Neuronal stem cell (in vitro differentiated cells): Measurements from ENCODE around the gene NCAM2.

Experiments used
- DNase-seq: peaks from one replicate; pipeline ENCODE4 v3.0.0-alpha.2; 2013; ENCODE audit warnings: low spot score
- H2AFZ ChIP-seq: one replicate; pipeline ENCODE4 v1.6.1; 2013; ENCODE audit warnings: mild to moderate bottlenecking, low read length, inconsistent platforms
- H2AK5ac ChIP-seq: 2 replicates; pipeline ENCODE4 v1.6.1; 2013; ENCODE audit warnings: low read depth, mild to moderate bottlenecking, inconsistent platforms, low read length, moderate library complexity, mixed read lengths
- H2BK120ac ChIP-seq: 2 replicates; pipeline ENCODE4 v1.6.1; 2013; ENCODE audit warnings: low read depth, mild to moderate bottlenecking, inconsistent platforms, low read length, moderate library complexity, mixed read lengths
- H2BK12ac ChIP-seq: one replicate; pipeline ENCODE4 v1.6.1; 2013; ENCODE audit warnings: low read length, inconsistent platforms
- H2BK15ac ChIP-seq: 2 replicates; pipeline ENCODE4 v1.6.1; 2013; ENCODE audit warnings: mild to moderate bottlenecking, low read length, inconsistent platforms, mixed read lengths
- H2BK5ac ChIP-seq: one replicate; pipeline ENCODE4 v1.6.1; 2013; ENCODE audit warnings: inconsistent platforms, mild to moderate bottlenecking, low read length, moderate library complexity
- H3K14ac ChIP-seq: one replicate; pipeline ENCODE4 v1.6.1; 2013; ENCODE audit warnings: low read length, inconsistent platforms
- H3K18ac ChIP-seq: 2 replicates; pipeline ENCODE4 v1.6.1; 2013; ENCODE audit warnings: low read length, inconsistent platforms
- H3K23ac ChIP-seq: 2 replicates; pipeline ENCODE4 v1.6.1; 2013; ENCODE audit warnings: low read depth, mild to moderate bottlenecking, mixed read lengths, low read length, inconsistent platforms; ENCODE audit not compliant: poor library complexity
- H3K27ac ChIP-seq: replicated peaks from 3 replicates; pipeline ENCODE4 v1.5.1; 2013; ENCODE audit warnings: low read length, inconsistent platforms
- H3K27me3 ChIP-seq, 3 experiments: 2 replicates each; pipeline ENCODE4 v1.6.1; 2013; ENCODE audit warnings: low read length in 3 of 3, mild to moderate bottlenecking in 2 of 3, inconsistent platforms in 1 of 3, low read depth in 1 of 3, mixed read lengths in 1 of 3, moderate library complexity in 1 of 3; ENCODE audit not compliant: control insufficient read depth in 3 of 3, insufficient read depth in 3 of 3
- H3K36me3 ChIP-seq, 2 donors: replicated peaks in 1 of 2; 2 replicates each; pipeline ENCODE4 v1.6.1; 2013; ENCODE audit warnings: low read length in 2 of 2; ENCODE audit not compliant: control insufficient read depth in 2 of 2, insufficient read depth in 2 of 2
- H3K4ac ChIP-seq: 2 replicates; pipeline ENCODE4 v1.6.1; 2013; ENCODE audit warnings: inconsistent platforms, mild to moderate bottlenecking, low read length, moderate library complexity
- H3K4me1 ChIP-seq, 2 donors: 1 replicate in 1 of 2; 2 replicates in 1 of 2; pipeline ENCODE4 v1.6.1; 2013; ENCODE audit warnings: low read length in 2 of 2, low read depth in 1 of 2; ENCODE audit not compliant: control insufficient read depth in 2 of 2, insufficient read depth in 1 of 2
- H3K4me2 ChIP-seq: one replicate; pipeline ENCODE4 v1.6.1; 2013; ENCODE audit warnings: mild to moderate bottlenecking, low read length, inconsistent platforms; ENCODE audit not compliant: insufficient read depth, poor library complexity, severe bottlenecking
- H3K4me3 ChIP-seq, 2 donors: 2 replicates each; pipeline ENCODE4 v1.5.1; 2013; ENCODE audit warnings: low read length in 2 of 2, mild to moderate bottlenecking in 2 of 2, inconsistent platforms in 1 of 2, moderate library complexity in 1 of 2
- H3K79me1 ChIP-seq: one replicate; pipeline ENCODE4 v1.6.1; 2013; ENCODE audit warnings: low read depth, mild to moderate bottlenecking, inconsistent platforms, low read length, moderate library complexity
- H3K9ac ChIP-seq: one replicate; pipeline ENCODE4 v1.6.1; 2013; ENCODE audit warnings: mild to moderate bottlenecking, low read depth, low read length, inconsistent platforms; ENCODE audit not compliant: poor library complexity
- H3K9me3 ChIP-seq, 2 donors: replicated peaks in 1 of 2; 2 replicates each; pipeline versions ENCODE3 to v1.6.1; 2013; ENCODE audit warnings: low read length in 2 of 2, mild to moderate bottlenecking in 2 of 2, inconsistent platforms in 1 of 2, low read depth in 1 of 2, mixed read lengths in 1 of 2, moderate library complexity in 1 of 2; ENCODE audit not compliant: control insufficient read depth in 2 of 2, insufficient read depth in 1 of 2
- H4K8ac ChIP-seq: one replicate; pipeline ENCODE4 v1.6.1; 2013; ENCODE audit warnings: low read depth, mild to moderate bottlenecking, inconsistent platforms, low read length, moderate library complexity
- H4K91ac ChIP-seq: one replicate; pipeline ENCODE4 v1.6.1; 2013; ENCODE audit warnings: low read length, low read depth, mild to moderate bottlenecking, inconsistent platforms; ENCODE audit not compliant: poor library complexity
- WGBS, 2 donors: extraction: QIAGEN DNeasy Blood & Tissue Kit; methylation state at CpG; one replicate each; pipeline ENCODE4 v1.1.7; 2013; ENCODE audit warnings: missing lambda C conversion rate in 2 of 2, mixed read lengths in 1 of 2; ENCODE audit not compliant: insufficient read length in 2 of 2, insufficient replicate concordance in 1 of 2; ENCODE audit errors: extremely low coverage in 2 of 2; 5-methylcytosine and 5-hydroxymethylcytosine counted together

Gene NCAM2

GRCh38 chr21:21177353-21177986 lies 179.3 kb downstream of the NCAM2 start:
- H2BK5ac ChIP-seq, result no peak overlapping the region
- no peaks in the 10 kb centered on the region for H3K9me3 ChIP-seq
- no peak overlapping the region for H2AFZ ChIP-seq
- H4K8ac ChIP-seq, result no peak overlapping the region
- no peak overlapping the region for H4K91ac ChIP-seq
- H3K4ac ChIP-seq, result no peak overlapping the region
- no peak overlapping the region for H3K23ac ChIP-seq
- no peaks in the 10 kb centered on the region for H3K27me3 ChIP-seq
- no peak overlapping the region for H3K14ac ChIP-seq
- H3K4me3 ChIP-seq, result no peak overlapping the region
- no peak overlapping the region for H3K9ac ChIP-seq
- H3K4me2 ChIP-seq, result no peak overlapping the region
- WGBS, 2 donors, result no CpG with 5 or more reads among the region's 1 CpG
- H3K36me3 ChIP-seq, result no peaks in the 10 kb centered on the region
- no peak overlapping the region for H3K27ac ChIP-seq
- no peak overlapping the region for H3K18ac ChIP-seq
- no peak overlapping the region for H2BK15ac ChIP-seq
- no peak overlapping the region for H2AK5ac ChIP-seq
- H2BK120ac ChIP-seq, result no peak overlapping the region
- H3K79me1 ChIP-seq, result no peaks in the 10 kb centered on the region
- no peak for DNase-seq
- H3K4me1 ChIP-seq, result no peaks in the 10 kb centered on the region
- no peak overlapping the region for H2BK12ac ChIP-seq

GRCh38 chr21:21179619-21180298 lies 181.6 kb downstream of the NCAM2 start:
- no peaks in the 10 kb centered on the region for H3K4me1 ChIP-seq
- H2BK15ac ChIP-seq, result no peak overlapping the region
- no peak overlapping the region for H2BK5ac ChIP-seq
- no peak overlapping the region for H2BK120ac ChIP-seq
- H2BK12ac ChIP-seq, result no peak overlapping the region
- H3K36me3 ChIP-seq, result no peaks in the 10 kb centered on the region
- H3K14ac ChIP-seq, result no peak overlapping the region
- H3K27ac ChIP-seq, result no peak overlapping the region
- WGBS, 2 donors, result no CpG with 5 or more reads among the region's 7 CpGs
- H2AK5ac ChIP-seq, result no peak overlapping the region
- H3K23ac ChIP-seq, result no peak overlapping the region
- peak overlapping the region; percentile 41 for H2AFZ ChIP-seq
- no peak overlapping the region for H3K18ac ChIP-seq
- H4K91ac ChIP-seq, result no peak overlapping the region
- H3K79me1 ChIP-seq, result no peaks in the 10 kb centered on the region
- H3K9me3 ChIP-seq, result no peaks in the 10 kb centered on the region
- no peak overlapping the region for H4K8ac ChIP-seq
- H3K4me2 ChIP-seq, result no peak overlapping the region
- no peak overlapping the region for H3K9ac ChIP-seq
- DNase-seq, result no peak
- H3K4me3 ChIP-seq, result no peak overlapping the region
- no peaks in the 10 kb centered on the region for H3K27me3 ChIP-seq
- H3K4ac ChIP-seq, result no peak overlapping the region

- H3K27ac ChIP-seq, result no peak overlapping the region
- H3K9ac ChIP-seq, result no peak overlapping the region
- H3K4me1 ChIP-seq, result no peaks in the 10 kb centered on the region
- H3K27me3 ChIP-seq, result no peaks in the 10 kb centered on the region
- no peaks in the 10 kb centered on the region for H3K9me3 ChIP-seq
- H4K8ac ChIP-seq, result no peak overlapping the region
- no peak overlapping the region for H2BK15ac ChIP-seq
- no peak overlapping the region for H2AK5ac ChIP-seq
- H3K23ac ChIP-seq, result no peak overlapping the region
- H4K91ac ChIP-seq, result no peak overlapping the region
- no peak overlapping the region for H2BK5ac ChIP-seq
- no peak overlapping the region for H2BK12ac ChIP-seq
- H3K4ac ChIP-seq, result no peak overlapping the region
- no peak for DNase-seq
- no peak overlapping the region for H3K4me2 ChIP-seq
- no peak overlapping the region for H2BK120ac ChIP-seq
- no peaks in the 10 kb centered on the region for H3K36me3 ChIP-seq
- no CpG with 5 or more reads among the region's 3 CpGs for WGBS, 2 donors
- no peak overlapping the region for H2AFZ ChIP-seq
- no peak overlapping the region for H3K14ac ChIP-seq
- no peak overlapping the region for H3K4me3 ChIP-seq
- no peak overlapping the region for H3K18ac ChIP-seq
- H3K79me1 ChIP-seq, result no peaks in the 10 kb centered on the region
These were observed 184.3 kb downstream of the NCAM2 start for GRCh38 chr21:21182401-21183010.

- Histone ChIP-seq H2AK5ac (no peak overlapping the region), H3K27ac (no peak overlapping the region), H2BK12ac (no peak overlapping the region), H3K27me3 (no peaks in the 10 kb centered on the region), H3K4me2 (no peak overlapping the region), H3K79me1 (no peaks in the 10 kb centered on the region), H3K36me3 (no peaks in the 10 kb centered on the region), H2BK120ac (no peak overlapping the region), H2BK5ac (no peak overlapping the region), H4K91ac (no peak overlapping the region), H3K9ac (no peak overlapping the region), H3K23ac (no peak overlapping the region), H3K14ac (no peak overlapping the region), H2AFZ (no peak overlapping the region), H3K4ac (no peak overlapping the region), H3K9me3 (no peaks in the 10 kb centered on the region), H3K18ac (no peak overlapping the region), H4K8ac (no peak overlapping the region), H3K4me3 (no peak overlapping the region), H2BK15ac (no peak overlapping the region), H3K4me1 (no peaks in the 10 kb centered on the region)
- DNase-seq, result no peak
- no CpG with 5 or more reads among the region's 3 CpGs for WGBS, 2 donors
These were observed 184.9 kb downstream of the NCAM2 start for GRCh38 chr21:21183092-21183491.
